ENCODE measurements around the gene PPP4C.

DNA sequence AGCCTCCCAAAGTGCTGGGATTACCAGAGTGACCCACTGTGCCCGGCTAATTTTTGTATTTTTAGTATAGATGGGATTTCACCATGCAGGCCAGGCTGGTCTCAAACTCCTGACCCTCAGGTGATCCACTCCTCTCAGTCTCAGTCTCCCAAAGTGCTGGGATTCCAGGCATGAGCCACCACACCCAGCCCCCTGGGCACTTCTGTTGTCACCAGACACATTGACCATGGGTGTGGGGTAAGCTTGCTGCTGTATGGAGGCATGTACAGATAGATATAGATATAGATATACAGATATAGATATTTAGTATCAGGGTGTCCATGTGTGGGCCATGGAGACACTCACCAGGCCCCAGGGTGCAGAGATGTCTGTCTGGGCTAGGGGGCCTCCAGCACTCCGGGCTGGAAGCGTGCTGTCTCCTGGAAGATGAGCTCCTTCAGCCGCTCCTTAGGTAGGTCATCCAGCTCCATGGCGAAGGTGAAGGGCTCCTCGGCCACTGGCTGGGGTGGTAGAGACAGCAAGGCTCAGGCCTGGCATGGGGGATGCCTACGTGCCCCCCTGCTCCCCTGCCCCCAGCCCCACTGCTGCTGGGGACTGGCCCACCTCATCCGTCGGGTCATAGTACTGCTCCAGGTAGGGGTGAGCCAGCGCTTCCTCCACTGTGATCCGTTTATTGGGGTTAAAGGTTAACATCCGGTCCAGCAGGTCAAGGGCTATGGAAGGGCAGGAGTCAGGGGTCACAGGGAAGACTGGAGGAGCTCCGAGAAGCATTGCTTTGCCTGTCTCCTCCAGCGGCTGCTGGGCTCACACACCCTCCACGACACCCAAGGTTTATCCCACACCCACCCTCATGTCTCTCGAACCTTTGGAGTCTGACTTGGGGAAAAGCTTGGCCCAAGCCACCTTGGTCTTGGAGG is 40.8 kb downstream of the PPP4C start:
- TF ChIP-seq POLR2A (IDR thresholded peaks at IDR 0.05; ENCODE audit: low read length), result no peak
- no peak for TF ChIP-seq GATA1 (IDR thresholded peaks at IDR 0.05; ENCODE audit: low read depth, low read length)

Data from erythroblast (primary cell).